CD4-positive, alpha-beta T cell treated with Interleukin-12 subunit alpha and Interleukin-12 subunit beta, for 1 hour (primary cell): ENCODE data around the gene EEPD1.

Experiments used
- DNase-seq: peaks from one replicate; pipeline ENCODE4 v3.0.0-alpha.2; 2020

EEPD1 gene

GRCh38 chr7:36157527-36158320, 4.7 kb downstream of the EEPD1 start:
- no peak for DNase-seq

- DNase-seq: no peak
These were observed 5.2 kb downstream of the EEPD1 start for GRCh38 chr7:36158321-36158605.

- DNase-seq: no peak
These were observed 6.6 kb downstream of the EEPD1 start for GRCh38 chr7:36159618-36160017.

GRCh38 chr7:36160313-36160712, 7.3 kb downstream of the EEPD1 start:
- no peak for DNase-seq

GRCh38 chr7:36161996-36162395, 8.9 kb downstream of the EEPD1 start:
- DNase-seq: no peak

GRCh38 chr7:36165059-36165458, 12.0 kb downstream of the EEPD1 start:
- no peak for DNase-seq

GRCh38 chr7:36165802-36166201, 12.7 kb downstream of the EEPD1 start:
- DNase-seq: no peak

GRCh38 chr7:36167403-36168050, 14.5 kb downstream of the EEPD1 start:
- no peak for DNase-seq

GRCh38 chr7:36171503-36171902, 18.4 kb downstream of the EEPD1 start:
- DNase-seq: no peak

- no peak for DNase-seq
These were observed 22.8 kb downstream of the EEPD1 start for GRCh38 chr7:36175886-36176285.

GRCh38 chr7:36176697-36177096, 23.6 kb downstream of the EEPD1 start:
- DNase-seq: no peak

GRCh38 chr7:36180121-36180520, 27.1 kb downstream of the EEPD1 start:
- DNase-seq: no peak

- DNase-seq: no peak
These were observed 28.6 kb downstream of the EEPD1 start for GRCh38 chr7:36181668-36182067.

GRCh38 chr7:36182854-36183604, 30.0 kb downstream of the EEPD1 start:
- no peak for DNase-seq

- DNase-seq: no peak
These were observed 32.0 kb downstream of the EEPD1 start for GRCh38 chr7:36185092-36185491.

- DNase-seq: no peak
These were observed 32.7 kb downstream of the EEPD1 start for GRCh38 chr7:36185756-36186155.

- DNase-seq: no peak
These were observed 33.5 kb downstream of the EEPD1 start for GRCh38 chr7:36186359-36187121.

GRCh38 chr7:36188266-36188665, 35.2 kb downstream of the EEPD1 start:
- no peak for DNase-seq

- no peak for DNase-seq
These were observed 35.9 kb downstream of the EEPD1 start for GRCh38 chr7:36188906-36189305.

- DNase-seq: no peak
These were observed 37.6 kb downstream of the EEPD1 start for GRCh38 chr7:36190447-36191291.

- no peak for DNase-seq
These were observed 38.4 kb downstream of the EEPD1 start for GRCh38 chr7:36191292-36191920.
